IPS DF 19.7 (cell line): ENCODE results near the gene CLASP1.
"Not testable (repeated sequence)": the region's sequence is repeated elsewhere in the genome, so short reads cannot be mapped to it uniquely, and the experiment has no call there.

Experiments used
- DNase-seq: peaks from one replicate; pipeline ENCODE4 v3.0.0-alpha.2; 2013; ENCODE audit warnings: low read depth, low spot score

The CLASP1 gene

DNA sequence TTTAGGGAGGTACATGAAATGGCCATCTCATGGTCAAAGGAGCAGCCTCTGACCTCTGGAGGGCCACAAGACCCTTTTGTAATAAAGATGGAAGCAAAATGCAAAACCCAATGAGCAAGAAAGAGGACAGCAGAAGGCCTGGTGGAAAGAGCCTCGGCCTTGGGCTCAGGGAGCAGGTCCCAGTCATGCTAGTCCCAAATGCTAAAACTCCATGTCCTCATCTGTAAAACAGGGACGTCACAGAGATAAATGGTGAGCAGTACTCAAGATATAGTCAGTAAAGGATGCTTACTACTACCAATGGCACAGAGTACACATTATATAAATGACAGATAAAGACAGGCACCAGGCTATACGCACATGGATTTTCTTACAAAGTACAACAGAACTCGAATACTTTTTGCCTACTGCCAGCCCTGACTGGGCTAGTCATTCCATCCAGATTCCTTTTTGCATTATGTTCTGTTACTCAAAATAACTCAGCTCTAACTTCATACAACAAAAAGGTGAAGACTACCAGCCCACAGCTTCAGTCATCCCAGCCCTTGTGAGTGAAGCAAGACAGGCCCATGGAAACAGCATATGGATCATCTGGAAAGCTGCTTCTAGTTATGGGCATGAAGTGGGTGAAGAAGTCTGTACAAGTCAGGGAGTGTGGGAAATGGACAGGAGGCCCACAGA, 299.4 kb downstream of the CLASP1 start:
- no peak for DNase-seq

GRCh38 chr2:121348128-121348740, 301.0 kb downstream of the CLASP1 start:
- DNase-seq: no peak

GRCh38 chr2:121346859-121347258, 302.4 kb downstream of the CLASP1 start:
- DNase-seq: no peak

DNA sequence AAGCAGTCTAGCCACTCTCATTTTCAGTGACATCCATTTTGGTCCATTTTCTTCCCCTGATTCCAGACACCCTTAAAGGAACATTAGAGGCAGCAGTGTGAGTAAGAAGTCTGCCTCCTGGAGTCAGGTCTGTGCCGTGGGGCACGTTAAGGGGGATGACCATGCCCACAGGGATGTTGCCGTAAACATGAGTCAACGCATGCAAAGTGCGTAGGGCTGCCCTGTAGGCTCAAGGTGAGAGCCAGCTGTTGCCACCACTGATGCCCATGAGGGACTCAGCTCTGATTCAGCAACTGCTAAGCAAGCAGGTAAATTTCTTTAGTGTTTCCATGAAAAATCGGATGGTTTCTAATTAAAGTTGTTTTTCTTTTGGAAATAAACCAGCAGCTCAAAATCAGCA, 302.9 kb downstream of the CLASP1 start:
- DNase-seq: no peak

DNA sequence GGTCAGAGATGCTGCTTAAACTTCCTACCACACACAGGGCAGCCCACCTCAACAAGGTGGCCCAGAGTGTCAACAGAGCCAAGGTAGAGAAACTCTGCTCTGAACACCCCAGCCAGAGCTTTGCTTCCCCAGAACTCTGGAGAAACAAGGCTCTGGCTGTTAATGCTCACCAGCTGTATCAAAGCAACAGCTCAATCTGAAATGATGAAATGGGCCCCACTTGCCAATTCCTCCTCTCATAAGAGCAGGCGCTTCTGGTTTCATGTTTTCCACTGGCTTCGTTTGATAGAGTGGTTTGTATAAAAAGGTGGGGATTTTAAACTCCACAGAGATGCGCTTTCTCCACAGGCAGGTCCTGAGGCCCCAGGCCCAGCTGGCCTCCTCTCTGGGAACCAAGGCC, 303.4 kb downstream of the CLASP1 start:
- no peak for DNase-seq

GRCh38 chr2:121345101-121345500, 304.2 kb downstream of the CLASP1 start:
- no peak for DNase-seq

DNA sequence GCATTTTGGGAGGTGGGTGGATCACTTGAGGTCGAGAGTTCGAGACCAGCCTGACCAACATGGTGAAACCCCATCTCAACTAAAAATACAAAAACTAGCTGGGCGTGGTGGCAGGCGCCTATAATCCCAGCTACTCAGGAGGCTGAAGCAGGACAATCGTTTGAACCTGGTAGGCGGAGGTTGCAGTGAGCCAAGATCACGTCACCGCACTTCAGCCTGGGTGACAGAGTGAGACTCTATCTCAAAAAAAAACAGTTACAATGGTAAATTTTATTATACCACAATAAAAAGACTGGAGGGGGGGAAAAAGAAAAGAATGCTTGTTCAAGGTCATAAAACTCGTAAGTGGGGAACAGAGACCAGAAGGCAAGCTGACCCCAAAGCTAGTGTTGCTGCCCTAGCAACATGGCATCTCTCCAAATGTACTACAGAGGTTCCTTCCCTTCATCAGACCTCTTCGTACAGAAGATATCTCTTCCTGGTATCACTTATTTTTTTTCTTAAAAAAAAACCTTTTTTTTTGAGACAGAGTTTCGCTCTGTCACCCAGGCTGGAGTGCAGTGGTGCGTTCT, 305.3 kb downstream of the CLASP1 start:
- DNase-seq: not testable (repeated sequence)

DNA sequence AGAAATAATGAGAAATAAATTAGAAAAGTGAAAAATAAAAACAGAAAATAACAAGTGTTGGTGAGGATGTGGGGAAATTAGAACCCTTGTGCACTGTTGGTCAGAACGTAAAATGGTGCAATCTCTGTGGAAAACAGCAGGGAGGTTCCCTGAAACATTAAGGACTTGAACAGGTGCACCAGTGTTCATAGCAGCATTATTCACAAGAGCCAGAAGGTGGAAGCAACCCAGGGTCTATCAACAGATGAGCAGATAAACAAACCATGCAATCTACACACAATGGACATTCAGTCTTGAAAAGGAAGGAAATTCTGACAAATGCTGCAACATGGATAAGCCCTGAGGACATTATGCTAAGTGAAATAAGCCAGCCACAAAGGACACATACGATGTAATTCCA, 306.1 kb downstream of the CLASP1 start:
- DNase-seq: no peak

DNA sequence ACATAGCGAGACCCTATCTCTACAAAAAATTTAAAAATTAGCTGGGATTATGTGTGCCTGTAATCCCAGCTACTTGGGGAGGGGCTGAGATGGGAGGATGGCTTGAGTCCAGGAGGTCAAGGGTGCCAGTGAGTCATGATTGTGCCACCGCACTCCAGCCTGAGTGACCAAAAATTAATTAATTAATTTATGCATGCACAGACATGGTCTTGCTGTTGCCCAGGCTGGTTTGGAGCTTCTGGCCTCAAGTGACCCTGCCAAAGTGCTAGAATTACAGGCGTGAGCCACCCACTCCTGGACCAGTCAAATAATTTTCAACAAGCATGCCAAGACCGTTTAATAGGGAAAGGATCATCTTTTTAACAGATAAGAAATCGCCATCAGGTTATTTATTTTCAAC, 306.5 kb downstream of the CLASP1 start:
- no peak for DNase-seq

DNA sequence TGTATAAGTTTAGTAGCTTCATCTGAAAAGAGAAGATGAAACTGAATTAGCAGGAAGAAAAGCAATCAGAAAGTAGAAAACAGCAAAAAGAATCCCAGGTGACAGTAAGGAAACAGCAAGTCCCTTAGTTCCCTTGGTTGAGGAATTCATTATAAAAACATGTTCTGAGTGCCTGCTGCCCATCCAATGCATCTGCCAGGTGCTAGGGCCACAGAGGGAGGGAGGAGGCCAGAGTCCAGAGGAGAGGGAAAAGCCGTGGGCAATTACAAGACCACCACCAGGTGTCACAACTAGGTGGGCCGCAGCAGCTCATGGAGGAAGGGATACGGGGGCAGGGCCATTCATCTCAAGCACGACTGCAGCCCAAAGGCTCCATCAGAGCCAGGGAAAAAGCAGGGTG, 308.3 kb downstream of the CLASP1 start:
- no peak for DNase-seq

DNA sequence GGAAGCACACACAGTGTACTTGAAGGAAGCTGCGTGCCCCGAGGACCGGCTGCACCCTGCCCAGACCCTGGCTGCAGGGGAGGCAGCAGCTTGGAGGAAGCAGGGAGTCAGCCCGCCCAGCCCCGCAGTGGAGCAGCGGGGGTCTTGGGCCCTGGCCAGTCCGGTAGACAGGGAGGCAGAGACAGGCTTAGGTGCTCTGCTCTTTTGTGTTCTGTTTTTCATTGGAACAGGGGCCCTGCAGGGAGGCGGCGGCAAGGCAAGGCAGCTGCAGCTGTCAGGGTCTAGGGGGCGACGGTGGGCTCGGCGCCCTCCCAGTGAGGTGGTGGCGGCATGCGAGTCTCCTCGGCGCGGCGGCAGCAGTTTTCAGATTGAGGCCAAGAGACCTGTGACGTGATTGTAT, 311.0 kb downstream of the CLASP1 start:
- DNase-seq: no peak

GRCh38 chr2:121336528-121337294, 312.6 kb downstream of the CLASP1 start:
- no peak for DNase-seq

- no peak for DNase-seq
Measured at GRCh38 chr2:121335294-121336290, 313.7 kb downstream of the CLASP1 start.

GRCh38 chr2:121334581-121335293, 314.5 kb downstream of the CLASP1 start:
- no peak for DNase-seq

DNA sequence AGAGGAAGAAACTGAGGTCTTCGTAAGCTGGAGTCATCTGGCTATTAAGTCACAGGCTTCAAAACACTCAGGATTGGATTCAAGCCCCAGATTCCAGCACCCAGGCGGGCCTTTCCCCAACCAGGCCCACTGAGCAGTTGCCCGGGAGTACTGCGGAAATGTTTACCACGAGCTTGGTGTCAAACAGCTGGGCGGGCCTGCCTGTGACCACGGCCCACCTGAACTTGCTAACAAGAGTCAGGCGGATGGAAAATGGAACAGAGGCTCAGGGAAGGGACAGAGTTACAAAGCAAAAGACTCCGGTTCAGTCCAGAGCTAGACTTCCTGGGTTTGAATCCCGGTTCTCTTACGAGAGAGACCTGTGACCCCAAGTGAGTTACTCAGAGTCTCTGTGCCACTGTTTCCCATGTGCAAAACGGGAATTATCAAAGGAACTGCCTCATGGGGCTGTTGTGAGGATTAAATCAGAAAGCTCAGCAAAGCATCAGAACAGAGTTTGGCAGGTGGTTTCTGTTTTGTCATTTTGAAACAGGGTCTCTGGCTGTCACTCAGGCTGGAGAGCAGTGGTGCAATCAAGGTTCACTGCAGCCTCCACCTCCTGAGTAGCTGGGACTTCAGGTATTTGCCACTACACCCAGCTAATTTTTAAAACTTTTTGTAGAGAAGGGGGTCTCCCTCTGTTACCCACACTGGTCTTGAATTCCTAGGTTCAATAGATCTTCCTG, 315.3 kb downstream of the CLASP1 start:
- no peak for DNase-seq

DNA sequence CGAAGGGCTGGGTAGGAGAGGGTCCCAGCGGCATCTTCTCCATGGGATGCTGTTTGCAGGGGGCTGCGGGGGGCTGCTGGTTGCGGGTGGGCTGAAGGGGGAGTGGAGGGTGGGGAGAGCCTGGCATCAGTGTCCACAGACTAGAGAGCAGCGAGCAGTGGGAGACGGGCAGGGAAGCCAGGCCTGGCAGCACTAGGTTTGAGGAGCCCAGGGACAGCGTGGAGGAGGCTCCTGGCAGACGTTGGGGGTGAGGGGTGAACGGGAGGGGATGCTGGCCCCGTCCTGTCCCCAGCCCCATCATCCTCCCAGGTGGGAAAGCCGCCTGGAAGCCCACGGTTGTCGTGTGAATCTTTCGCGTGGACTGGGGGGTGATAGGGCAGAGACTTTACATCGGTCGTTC, 316.0 kb downstream of the CLASP1 start:
- DNase-seq: no peak

- not testable (repeated sequence) for DNase-seq
Measured at GRCh38 chr2:121331324-121331723, 317.9 kb downstream of the CLASP1 start.

DNA sequence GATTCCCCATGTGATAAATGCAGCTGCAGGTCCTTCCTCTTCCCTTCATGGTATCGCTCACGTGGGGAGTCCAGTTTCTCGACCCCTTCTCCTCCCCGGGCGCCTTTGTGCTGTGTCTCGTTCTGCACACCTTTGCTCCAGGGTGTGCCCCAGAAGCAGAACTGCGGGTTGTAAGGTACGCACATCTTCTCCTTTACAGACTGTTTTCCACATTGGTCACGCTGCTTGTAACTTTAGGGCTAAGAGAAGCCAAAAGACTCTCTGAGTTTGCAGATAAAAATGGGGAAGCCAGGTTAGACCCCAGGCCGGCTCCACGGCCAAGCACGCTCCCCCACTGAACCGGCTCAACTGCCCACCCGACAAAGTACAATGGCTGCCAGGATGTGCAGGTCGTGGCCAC, 318.3 kb downstream of the CLASP1 start:
- no peak for DNase-seq

DNA sequence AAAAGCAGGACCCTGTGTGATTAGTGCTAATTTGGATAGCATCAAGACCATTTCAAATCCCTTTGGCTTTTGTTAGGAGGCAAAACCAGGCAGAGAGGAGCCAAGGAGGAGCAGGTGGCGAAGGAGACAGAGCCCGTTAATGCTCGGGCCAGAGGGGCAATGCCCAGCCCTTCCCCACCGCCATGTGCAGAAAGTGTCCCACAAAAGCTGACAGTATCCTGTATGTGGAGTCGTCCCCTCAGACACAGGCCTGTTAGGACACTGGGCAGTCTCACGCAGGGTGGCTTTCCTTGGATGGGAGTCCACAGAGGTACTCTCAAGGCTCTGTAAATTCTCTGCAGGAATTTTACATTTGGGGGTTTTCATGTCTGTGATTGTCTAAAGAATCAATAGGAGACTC, 319.5 kb downstream of the CLASP1 start:
- no peak for DNase-seq

DNA sequence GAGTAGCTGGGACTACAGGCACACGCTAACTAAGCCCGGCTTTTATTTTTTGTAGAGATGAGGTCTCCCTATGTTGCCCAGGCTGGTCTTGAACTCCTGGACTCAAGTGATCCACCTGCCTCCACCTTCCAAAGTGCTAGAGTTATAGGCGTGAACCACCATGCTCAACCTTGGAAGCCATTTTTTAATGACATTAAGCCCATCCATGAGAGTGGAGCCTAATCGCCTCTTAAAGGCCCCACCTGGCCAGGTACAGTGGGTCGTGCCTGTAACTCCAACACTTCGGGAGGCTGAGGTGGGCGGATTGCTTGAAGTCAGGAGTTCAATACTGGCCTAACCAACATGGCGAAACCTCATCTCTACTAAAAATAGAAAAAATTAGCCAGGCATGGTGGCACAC, 322.6 kb downstream of the CLASP1 start:
- no peak for DNase-seq
